Vagina (tissue), 2 donors: ENCODE measurements around the gene MYO1D. TPM values are rescaled to one million over a fixed set of nuclear protein-coding genes. Genes with fewer than 3 reads are reported as not detected.
A peak's percentile ranks its signal among the peaks of the same experiment; 100 is the strongest.
"Not testable (repeated sequence)": the region's sequence is repeated elsewhere in the genome, so short reads cannot be mapped to it uniquely, and the experiment has no call there.

Experiments used
- DNase-seq, 2 donors: peaks; one replicate each; pipeline ENCODE4 v3.0.0-alpha.2; 2017; ENCODE audit errors: extremely low spot score in 2 of 2
- H3K27ac ChIP-seq: fragments of 200-600 bp; sonication (generic); one replicate; pipeline ENCODE4 v1.5.1; 2019
- H3K27me3 ChIP-seq: fragments of 200-600 bp; sonication (generic); one replicate; pipeline ENCODE4 v1.5.1; 2019
- H3K36me3 ChIP-seq, 2 donors: fragments of 200-600 bp; sonication (generic); one replicate each; pipeline ENCODE4 v1.5.1; 2017 to 2019
- H3K4me1 ChIP-seq: fragments of 200-600 bp; sonication (generic); one replicate; pipeline ENCODE4 v1.5.1; 2019
- H3K4me3 ChIP-seq, 2 donors: fragments of 200-600 bp; sonication (generic); 1 replicate in 1 of 2; 2 replicates in 1 of 2; pipeline ENCODE4 v1.5.1; 2016 to 2019
- H3K9me3 ChIP-seq: fragments of 200-600 bp; sonication (generic); one replicate; pipeline ENCODE4 v1.5.1; 2019
- CTCF ChIP-seq, 3 experiments: fragments of 450-650 bp in 2 of 3; fragments of 200-600 bp in 1 of 3; sonication (generic) in 1 of 3; IDR thresholded peaks; one replicate each; pipeline ENCODE4 v1.5.1; 2017 to 2019; ENCODE audit warnings: antibody characterized with exemption in 3 of 3, mild to moderate bottlenecking in 2 of 3, moderate library complexity in 2 of 3
- POLR2A ChIP-seq, 2 donors: fragments of 450-650 bp; IDR thresholded peaks; one replicate each; pipeline ENCODE4 v1.6.1; 2017; ENCODE audit warnings: antibody characterized with exemption in 2 of 2, mild to moderate bottlenecking in 2 of 2, moderate library complexity in 2 of 2
- POLR2AphosphoS5 ChIP-seq, 2 donors: sonication (generic); formaldehyde crosslinking; IDR thresholded peaks; one replicate each; pipeline ENCODE4 v1.9.0; 2017; ENCODE audit warnings: antibody characterized with exemption in 2 of 2, mild to moderate bottlenecking in 2 of 2, low read depth in 1 of 2; ENCODE audit not compliant: insufficient read depth in 1 of 2
- intact Hi-C: fragments of 100-400 bp; cut with DNase I; formaldehyde crosslinking; loops from one replicate; pipeline ENCODE4 v1.15.1; 2023
- total RNA-seq: library from RNA; depleted of rRNA; stranded (reverse); fragments of >200 nt; gene quantifications from one replicate; pipeline ENCODE4 v1.2.3, GENCODE V29; 2016

MYO1D gene
- total RNA-seq: 44.7 TPM

- Histone ChIP-seq H3K27me3 (no peaks in the 10 kb centered on the region), H3K27ac (peak within 1 kb of the TSS; percentile 95), H3K4me3 (peak within 1 kb of the TSS; percentile 75 to 81), H3K4me1 (peaks cover 36% of the 10 kb centered on the region), H3K36me3 (no peaks in the 10 kb centered on the region), H3K9me3 (no peaks in the 10 kb centered on the region)
- TF ChIP-seq CTCF (IDR thresholded peaks at IDR 0.05) (peak in 2 of 3 experiments; percentile 5 to 29), POLR2AphosphoS5 (IDR thresholded peaks at IDR 0.05; ENCODE audit: insufficient read depth in 1 of 2, low read depth in 1 of 2) (peak in 1 of 2 donors; percentile 27), POLR2A (IDR thresholded peaks at IDR 0.05) (peak in 1 of 2 donors; percentile 83)
- intact Hi-C loops: loop anchor here (5.0 kb wide), 2 partner anchors 79 to 94 kb away; no protein-coding TSS in a partner anchor
- DNase-seq: no peak
Measured at GRCh38 chr17:32876417-32877163, at the start of gene MYO1D. MYO1D (minus strand) TSS chr17:32877124; CDS start chr17:32876872, 252 bp downstream.

GRCh38 chr17:32926183-32926582 is 49.3 kb upstream of the MYO1D start:
- no peaks in the 10 kb centered on the region for H3K27me3 ChIP-seq
- H3K36me3 ChIP-seq: no peaks in the 10 kb centered on the region
- no peak overlapping the region for H3K27ac ChIP-seq
- H3K4me1 ChIP-seq: peaks cover 29% of the 10 kb centered on the region
- TF ChIP-seq CTCF (IDR thresholded peaks at IDR 0.05) (no peak), POLR2A (IDR thresholded peaks at IDR 0.05) (no peak), POLR2AphosphoS5 (IDR thresholded peaks at IDR 0.05; ENCODE audit: insufficient read depth in 1 of 2, low read depth in 1 of 2) (no peak)
- no peaks in the 10 kb centered on the region for H3K9me3 ChIP-seq
- no peak overlapping the region for H3K4me3 ChIP-seq
- intact Hi-C loops: no loop called here
- no peak for DNase-seq

GRCh38 chr17:32923905-32924304 is 47.0 kb upstream of the MYO1D start:
- H3K4me1 ChIP-seq: peaks cover 14% of the 10 kb centered on the region
- H3K9me3 ChIP-seq, intact Hi-C loops, H3K27me3 ChIP-seq, H3K36me3 ChIP-seq, DNase-seq, H3K27ac ChIP-seq, H3K4me3 ChIP-seq: not testable (repeated sequence)

DNA sequence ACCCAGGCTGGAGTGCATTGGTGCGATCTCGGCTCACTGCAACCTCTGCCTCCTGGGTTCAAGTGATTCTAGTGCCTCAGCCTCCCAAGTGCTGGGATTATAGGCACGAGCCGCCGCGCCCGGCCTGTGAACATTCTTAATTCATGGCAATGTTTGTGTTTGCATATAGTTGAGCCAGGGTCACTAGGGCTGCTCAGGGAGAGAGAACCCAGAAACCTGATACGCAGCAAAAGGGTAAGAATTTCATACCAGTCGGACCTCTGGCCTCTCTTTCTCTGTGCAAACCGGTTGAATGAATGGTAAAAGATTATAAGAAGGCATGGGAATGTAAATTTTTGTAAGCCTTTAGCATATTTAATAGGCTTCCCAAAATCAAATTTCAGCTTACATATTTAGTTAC is 44.1 kb upstream of the MYO1D start:
- intact Hi-C loops: no loop called here

DNA sequence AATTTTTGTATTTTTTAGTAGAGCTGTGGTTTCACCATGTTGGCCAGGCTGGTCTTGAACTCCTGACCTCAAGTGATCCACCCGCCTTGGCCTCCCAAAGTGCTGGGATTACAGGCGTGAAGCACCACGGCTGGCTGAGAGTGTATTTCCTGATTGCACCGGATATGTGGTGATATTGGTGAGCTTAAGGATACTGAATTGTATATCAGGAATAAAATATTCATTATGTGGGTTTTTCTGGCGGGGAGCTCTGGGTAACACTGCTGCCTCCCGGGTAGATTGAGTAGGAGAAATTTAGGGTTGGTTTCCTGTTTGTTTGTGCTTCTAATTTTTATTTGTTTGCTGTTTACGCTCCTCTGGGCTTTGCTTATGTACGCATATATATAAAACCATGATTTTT is 43.4 kb upstream of the MYO1D start:
- TF ChIP-seq POLR2A (IDR thresholded peaks at IDR 0.05) (no peak), CTCF (IDR thresholded peaks at IDR 0.05) (no peak), POLR2AphosphoS5 (IDR thresholded peaks at IDR 0.05; ENCODE audit: insufficient read depth in 1 of 2, low read depth in 1 of 2) (no peak)
- intact Hi-C loops: no loop called here
- DNase-seq: no peak

More for the DNA sequence above, 44.1 kb upstream of the MYO1D start:
- Histone ChIP-seq H3K36me3 (no peaks in the 10 kb centered on the region), H3K4me3 (no peak overlapping the region), H3K27me3 (no peaks in the 10 kb centered on the region), H3K9me3 (no peaks in the 10 kb centered on the region), H3K27ac (no peak overlapping the region), H3K4me1 (no peaks in the 10 kb centered on the region)
- DNase-seq: no peak
- no peak for TF ChIP-seq CTCF (IDR thresholded peaks at IDR 0.05)
- TF ChIP-seq POLR2AphosphoS5 (IDR thresholded peaks at IDR 0.05; ENCODE audit: insufficient read depth in 1 of 2, low read depth in 1 of 2): no peak
- TF ChIP-seq POLR2A (IDR thresholded peaks at IDR 0.05): no peak

GRCh38 chr17:32919876-32920275 is 43.0 kb upstream of the MYO1D start:
- not testable (repeated sequence) for H3K36me3 ChIP-seq, H3K27me3 ChIP-seq, H3K27ac ChIP-seq, DNase-seq, H3K4me1 ChIP-seq, H3K9me3 ChIP-seq, H3K4me3 ChIP-seq
- intact Hi-C loops: loop anchor here (10.0 kb wide), 1 partner anchor 135 kb away; no protein-coding TSS in a partner anchor

More for the DNA sequence above, 43.4 kb upstream of the MYO1D start:
- no peak overlapping the region for H3K27ac ChIP-seq
- H3K4me1 ChIP-seq: no peaks in the 10 kb centered on the region
- no peaks in the 10 kb centered on the region for H3K36me3 ChIP-seq
- H3K4me3 ChIP-seq: no peak overlapping the region
- no peaks in the 10 kb centered on the region for H3K9me3 ChIP-seq
- no peaks in the 10 kb centered on the region for H3K27me3 ChIP-seq
